HG02840 (cell line): ENCODE measurements around the gene KRR1.
A peak's percentile ranks its signal among the peaks of the same experiment; 100 is the strongest.
"Not testable (repeated sequence)": the region's sequence is repeated elsewhere in the genome, so short reads cannot be mapped to it uniquely, and the experiment has no call there.

ENCODE experiments used
- ATAC-seq: cut with Tn5 transposase; IDR thresholded peaks from one replicate; pipeline ENCODE4 v1.9.1; 2021; ENCODE audit warnings: mild to moderate bottlenecking, moderate library complexity, moderate number of reproducible peaks; ENCODE audit not compliant: unreplicated experiment, low FRiP score

The KRR1 gene

DNA sequence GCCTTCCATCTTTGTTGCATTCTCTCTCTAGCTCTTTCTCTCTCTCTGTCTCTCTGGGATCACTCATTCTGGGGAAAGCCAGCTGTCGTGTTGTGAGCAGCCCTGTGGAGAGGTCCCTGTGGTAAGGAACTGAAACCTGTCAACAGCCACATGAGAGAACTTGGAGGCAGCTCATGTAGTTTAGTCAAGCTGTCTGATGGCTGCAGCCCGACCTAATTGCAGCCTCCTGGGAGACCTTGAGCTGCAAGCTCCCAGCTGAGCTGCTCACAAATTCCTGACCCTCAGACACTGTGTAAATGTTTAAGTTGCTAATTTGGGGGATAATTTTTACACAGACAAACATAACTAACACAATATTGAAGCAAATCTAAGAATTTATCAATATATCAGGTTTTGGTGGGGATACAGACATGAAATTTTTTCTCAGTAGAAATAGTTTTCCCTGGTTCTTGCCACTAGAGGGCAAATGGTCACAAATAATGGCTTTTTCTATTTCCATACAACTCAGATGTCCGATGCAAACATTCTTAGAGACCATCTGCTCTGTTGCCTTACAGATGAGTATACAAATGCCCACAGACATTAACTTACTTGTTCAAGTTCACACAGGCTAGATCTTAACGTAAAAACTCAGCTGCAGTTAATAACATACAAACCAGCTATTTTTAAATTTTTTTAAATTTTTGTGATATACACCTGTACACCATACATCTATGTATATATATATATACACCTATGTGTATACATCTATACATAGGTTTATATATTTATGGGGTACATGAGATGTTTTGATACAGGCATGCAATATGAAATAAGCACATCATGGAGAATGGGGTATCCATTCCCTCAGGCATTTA lies 15.5 kb upstream of the KRR1 start:
- ATAC-seq, result peak; percentile 89

DNA sequence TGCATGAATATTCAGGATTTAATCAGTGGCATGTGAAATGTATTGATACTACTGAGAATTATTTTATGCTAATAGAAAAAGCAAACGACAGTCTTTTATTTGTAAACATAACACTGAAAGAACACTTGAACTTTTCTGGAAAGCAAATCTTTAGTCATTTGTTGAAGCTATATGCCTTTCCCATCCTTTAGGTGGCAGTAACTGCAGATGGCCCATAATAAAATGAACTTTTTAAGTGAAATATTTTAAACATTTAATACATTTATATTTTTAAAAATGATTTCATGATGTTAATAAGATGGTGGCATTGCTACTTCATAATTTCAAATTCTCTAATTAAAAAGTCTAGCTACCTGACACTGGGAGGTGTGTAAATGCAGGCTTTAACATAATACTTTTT lies 13.9 kb upstream of the KRR1 start:
- ATAC-seq, result no peak

DNA sequence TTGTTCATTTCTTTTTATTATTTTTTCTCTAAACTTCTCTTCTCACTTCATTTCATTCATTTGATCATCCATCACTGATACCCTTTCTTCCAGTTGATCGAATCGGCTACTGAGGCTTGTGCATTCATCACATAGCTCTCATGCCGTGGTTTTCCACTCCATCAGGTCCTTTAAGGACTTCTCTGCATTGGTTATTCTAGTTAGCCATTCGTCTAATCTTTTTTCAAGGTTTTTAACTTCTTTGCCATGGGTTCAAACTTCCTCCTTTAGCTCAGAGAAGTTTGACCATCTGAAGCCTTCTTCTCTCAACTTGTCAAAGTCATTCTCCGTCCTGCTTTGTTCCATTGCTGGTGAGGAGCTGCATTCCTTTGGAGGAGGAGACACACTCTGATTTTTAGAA lies 10.7 kb upstream of the KRR1 start:
- ATAC-seq, result not testable (repeated sequence)

DNA sequence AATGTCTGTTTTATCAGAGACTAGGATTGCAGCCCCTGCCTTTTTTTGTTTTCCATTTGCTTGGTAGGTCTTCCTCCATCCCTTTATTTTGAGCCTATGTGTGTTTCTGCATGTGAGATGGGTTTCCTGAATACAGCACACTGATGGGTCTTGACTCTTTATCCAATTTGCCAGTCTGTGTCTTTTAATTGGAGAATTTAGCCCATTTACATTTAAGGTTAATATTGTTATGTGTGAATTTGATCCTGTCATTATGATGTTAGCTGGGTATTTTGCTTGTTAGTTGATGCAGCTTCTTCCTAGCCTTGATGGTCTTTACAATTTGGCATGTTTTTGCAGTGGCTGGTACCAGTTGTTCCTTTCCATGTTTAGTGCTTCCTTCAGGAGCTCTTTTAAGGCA lies 9.8 kb upstream of the KRR1 start:
- not testable (repeated sequence) for ATAC-seq

DNA sequence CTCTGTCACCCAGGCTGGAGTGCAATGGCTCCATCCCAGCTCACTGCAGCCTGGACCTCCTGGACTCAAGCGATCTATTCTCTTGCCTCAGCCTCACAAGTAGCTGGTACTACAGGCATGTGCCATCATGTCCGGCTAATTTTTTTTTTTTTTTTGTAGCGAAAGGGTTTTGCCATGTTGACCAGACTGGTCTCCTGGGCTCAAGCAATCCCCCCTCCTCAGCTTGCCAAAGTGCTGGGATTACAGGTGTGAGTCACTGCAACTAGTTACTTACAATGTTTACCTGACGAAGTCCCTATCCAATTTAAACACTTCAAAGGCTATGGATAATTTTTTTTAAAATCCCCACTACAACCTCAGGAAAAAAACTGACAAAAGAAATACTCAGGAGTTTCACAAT lies 1.8 kb downstream of the KRR1 start:
- no peak for ATAC-seq

DNA sequence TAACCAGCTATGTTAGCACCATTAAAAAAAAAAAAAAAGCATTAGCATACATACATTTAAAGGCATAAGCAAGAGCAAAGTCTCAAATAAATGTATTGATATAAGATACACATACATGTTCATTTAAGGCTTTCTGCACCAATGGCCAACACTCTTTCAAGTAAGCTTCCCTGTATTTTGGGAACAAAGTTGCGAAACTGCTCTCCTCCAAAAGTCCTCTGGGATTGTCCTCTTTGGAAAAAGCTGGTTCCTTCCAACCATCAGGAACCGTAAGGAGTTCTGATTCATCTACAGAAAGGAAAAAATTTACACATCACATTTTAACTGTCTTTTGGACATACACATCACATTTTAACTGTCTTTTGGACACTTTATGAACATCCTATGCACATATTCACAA lies 3.2 kb downstream of the KRR1 start:
- no peak for ATAC-seq

DNA sequence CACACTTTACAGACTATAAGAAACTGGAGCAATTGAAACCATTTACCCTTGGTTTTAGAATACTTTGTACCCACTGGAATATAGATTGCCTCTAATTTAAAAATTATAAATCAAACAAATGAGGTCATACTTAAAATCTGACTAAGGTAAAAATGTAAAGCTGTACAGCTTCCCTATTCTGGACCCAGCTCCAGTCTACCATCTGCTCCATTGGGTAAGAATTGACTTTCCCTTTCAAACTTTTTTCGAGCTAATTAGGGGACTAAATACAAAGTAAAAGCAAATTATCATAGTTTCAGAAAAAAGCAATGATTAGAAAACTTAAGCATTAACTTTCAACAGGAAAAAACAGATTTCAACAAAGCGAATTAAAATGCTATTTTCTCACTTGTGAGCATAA lies 4.3 kb downstream of the KRR1 start:
- no peak for ATAC-seq

DNA sequence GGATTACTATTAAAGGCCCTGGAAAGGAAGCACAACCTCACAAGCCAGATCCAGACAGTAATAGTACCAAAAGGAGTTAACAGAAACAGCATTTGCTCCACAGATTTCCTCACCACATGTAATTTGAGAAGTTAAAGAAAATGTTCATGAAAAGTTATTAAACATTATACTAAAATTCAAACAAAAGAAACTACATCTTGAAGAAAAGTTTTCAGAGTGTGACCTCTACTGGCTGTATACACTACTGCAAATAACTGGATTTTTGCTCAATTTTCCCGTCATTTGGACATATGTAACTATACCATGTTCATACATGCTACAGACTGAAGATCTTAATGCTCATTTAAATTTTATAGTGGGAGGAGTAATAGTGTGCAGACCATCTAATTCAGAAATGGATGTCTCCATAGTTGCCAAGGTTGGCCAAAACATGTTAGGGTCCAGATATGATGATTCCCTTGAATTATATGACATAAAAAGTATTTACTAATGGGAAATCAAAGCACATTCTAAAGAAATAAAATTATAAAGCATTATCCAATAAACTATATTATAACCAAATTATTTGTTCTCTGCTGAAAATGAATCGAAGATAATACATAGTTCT lies 5.6 kb downstream of the KRR1 start:
- no peak for ATAC-seq

DNA sequence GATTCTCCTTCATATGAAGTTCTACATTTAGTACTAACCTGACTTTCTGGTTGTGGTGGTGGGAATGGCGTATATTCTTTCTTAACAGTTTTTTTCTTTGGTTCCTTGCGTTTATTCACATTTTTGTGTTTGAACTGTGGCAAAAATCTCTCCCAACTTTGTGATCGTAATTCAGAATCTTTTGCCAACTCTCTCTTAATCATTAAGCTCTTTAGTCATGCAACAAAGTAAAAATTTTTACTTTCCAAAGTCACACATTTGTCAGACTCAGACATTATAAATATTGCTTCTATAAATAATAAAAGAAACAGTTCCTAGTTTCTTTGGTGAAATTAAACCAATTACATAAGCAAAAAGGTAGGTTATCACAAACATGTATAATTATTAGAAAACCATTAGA lies 7.5 kb downstream of the KRR1 start:
- ATAC-seq, result no peak

DNA sequence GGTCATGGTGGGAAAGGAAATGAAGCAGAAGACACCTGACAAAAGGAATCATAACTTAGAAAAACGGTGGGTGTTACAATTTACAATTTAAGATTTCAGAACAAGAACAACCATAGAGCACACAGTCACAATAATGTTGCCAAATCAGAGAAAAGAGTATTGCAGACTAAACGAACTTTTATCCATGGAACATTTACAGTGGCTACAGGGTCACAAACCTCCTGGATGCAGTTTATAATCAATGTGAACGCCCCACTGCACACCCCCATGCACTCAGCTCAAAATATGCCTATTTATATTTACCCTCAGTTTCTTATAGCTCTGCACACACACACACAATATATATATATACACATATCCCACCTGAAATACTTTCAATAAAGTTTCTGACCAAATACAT lies 8.0 kb downstream of the KRR1 start:
- no peak for ATAC-seq

DNA sequence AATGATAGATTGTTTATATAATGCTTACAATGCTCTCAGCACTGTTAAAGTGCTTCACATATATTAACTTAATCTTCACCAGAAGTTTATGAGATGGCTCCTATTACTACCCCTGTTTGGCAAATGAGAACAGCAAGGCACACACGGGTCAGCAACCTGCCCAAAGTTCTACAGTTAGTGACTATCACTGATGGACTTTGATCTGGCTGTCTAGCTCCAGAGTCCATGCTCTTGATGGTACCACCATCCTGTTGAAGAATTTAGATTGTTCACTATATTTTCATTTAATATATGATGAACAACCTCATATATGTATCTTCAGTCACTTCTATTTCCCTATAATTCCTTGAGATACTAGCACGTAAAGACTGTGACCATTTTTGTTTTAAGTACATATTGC lies 20.2 kb downstream of the KRR1 start:
- ATAC-seq, result no peak

DNA sequence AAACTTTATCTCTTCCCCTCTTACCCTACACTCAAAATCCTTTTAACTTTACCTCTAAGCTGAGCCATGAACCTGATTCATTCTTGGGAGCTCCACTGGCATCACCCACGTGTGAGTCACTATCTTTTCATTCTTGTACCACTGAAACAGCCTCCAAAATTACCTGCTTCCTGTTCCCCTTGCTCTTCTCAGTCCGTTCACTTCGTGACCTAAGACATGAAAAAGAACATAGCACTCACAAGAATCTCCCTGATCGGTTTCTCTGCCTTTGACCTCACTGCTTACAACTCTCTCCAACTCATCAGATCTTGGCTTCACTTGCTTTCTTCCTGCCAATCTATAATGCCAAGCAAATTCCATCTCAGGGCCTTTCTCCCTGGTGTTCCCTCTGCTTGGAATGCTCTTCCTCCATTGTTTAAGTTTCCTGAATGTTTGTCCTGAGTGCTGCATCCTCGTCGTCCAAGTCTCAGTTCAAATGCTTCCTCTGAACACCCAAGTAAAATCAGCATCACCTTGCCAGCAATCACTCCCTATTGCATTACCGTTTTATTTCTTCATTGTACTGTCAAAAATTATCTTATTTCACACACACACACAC lies 21.7 kb downstream of the KRR1 start:
- ATAC-seq, result no peak

DNA sequence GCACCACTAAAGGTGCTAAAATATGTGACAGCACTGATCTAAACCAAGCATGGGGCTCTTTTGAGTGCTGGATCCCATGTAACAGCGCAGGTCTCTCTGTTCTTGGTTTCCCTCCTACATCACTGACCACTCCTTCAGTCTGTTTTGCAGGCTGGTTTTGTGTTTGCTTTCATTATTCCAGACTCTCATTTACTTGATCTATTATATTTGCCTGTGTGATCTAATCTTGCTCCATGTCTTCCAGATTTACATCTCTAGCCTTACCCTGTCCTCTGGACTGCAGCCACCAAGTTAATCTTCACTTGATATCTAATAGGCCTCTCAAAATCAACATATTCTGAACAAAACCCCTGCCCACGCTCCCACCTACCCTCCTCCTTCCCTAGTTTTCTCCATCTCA lies 22.2 kb downstream of the KRR1 start:
- ATAC-seq, result no peak

DNA sequence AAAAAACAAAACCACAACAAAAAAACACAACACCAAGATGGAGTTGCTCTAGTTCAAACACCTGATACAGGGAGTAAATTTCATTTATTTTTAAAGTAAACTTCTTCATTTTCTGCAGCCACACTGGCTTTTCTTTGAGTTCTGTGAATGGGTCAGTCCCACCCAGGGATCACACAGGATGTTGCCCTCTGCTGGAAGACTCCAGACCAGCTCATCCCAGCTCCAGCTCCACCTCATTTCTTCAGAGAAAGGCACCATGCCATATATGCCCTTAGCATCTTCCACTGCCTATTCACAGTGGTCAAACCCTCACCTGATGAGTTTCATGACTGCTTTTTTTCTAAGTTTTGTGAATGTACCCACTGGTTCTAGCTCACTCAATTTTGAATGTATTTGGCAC lies 22.9 kb downstream of the KRR1 start:
- ATAC-seq, result peak; percentile 46

DNA sequence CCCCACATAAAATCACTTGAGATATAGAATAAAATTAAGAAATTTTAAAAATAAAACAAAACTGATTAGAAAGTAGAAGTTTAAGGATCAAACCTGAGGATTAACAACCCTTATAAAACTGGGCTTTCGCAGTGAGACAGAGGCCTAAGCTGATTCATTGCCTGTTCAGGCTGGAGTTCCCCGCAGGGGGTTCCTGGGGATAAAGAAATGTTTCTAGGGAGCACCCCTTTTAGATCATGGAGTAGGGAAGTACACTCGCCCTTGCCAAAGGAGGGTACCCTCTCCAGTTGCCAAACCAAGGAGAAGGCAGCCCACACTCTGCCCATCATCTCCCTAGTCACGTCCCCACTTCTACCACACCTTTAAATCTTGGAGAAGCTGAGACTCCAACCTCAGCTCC lies 24.1 kb downstream of the KRR1 start:
- ATAC-seq, result no peak

DNA sequence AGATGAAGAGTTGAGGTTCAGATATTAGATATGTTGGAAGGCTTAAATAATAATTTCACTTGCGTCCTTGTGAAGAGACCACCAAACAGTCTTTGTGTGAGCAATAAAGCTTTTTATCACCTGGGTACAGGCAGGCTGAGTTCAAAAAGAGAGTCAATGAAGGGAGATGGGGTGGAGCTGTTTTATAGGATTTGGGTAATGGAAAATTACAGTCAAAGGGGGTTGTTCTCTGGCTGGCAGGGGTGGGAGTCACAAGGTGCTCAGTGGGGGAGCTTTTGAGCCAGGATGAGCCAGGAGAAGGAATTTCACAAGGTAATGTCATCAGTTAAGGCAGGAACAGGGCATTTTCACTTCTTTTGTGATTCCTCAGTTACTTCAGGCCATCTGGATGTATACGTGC lies 27.0 kb downstream of the KRR1 start:
- ATAC-seq, result not testable (repeated sequence)

DNA sequence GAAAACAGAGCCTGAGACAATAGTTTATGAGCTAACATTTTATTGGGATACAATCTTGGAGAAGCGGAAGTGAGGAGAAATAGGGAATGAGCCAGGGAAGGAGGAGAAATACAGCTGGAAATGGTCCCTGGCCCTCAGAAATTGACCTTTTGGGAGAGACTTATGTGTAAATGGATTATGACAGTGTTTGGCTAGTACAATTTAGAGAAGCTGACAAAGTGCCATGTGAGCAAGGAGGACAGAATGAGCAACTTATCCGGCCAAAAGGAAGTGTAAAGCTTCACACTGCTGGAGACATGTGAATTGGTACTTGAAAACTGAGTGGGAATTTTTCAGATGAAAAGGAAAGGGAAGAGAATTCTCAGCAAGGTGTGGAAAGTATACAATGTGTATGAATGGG lies 28.0 kb downstream of the KRR1 start:
- ATAC-seq, result no peak

DNA sequence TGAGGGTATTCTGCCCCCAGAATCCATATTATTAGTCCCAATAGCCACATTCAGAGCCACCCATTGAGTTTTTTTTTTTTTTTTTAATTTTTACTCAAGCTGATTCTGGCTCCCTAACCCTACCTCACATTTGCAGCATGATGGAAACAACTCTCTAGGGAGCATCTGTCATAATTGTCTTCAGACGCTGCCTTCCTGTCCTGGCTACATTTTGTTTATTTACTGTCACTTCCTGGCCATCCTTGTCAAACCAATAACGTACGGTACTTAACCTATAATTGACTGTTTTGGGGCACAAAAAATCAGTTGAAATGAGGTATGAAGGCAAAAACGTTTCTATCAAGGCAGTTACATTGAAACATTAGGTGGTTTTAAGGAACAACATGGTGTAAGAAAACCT lies 28.8 kb downstream of the KRR1 start:
- peak; percentile 22 for ATAC-seq

DNA sequence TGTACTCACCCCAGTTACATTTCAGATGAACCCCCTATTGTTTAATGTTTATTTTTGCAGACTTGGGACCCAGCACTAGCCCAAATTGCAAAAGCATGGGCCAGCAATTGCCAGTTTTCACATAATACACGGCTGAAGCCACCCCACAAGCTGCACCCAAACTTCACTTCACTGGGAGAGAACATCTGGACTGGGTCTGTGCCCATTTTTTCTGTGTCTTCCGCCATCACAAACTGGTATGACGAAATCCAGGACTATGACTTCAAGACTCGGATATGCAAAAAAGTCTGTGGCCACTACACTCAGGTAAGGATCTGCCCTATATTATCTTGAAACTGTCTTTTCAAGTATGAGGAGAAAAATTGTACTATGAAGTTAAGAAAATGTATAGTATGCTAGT lies 29.6 kb downstream of the KRR1 start:
- no peak for ATAC-seq

DNA sequence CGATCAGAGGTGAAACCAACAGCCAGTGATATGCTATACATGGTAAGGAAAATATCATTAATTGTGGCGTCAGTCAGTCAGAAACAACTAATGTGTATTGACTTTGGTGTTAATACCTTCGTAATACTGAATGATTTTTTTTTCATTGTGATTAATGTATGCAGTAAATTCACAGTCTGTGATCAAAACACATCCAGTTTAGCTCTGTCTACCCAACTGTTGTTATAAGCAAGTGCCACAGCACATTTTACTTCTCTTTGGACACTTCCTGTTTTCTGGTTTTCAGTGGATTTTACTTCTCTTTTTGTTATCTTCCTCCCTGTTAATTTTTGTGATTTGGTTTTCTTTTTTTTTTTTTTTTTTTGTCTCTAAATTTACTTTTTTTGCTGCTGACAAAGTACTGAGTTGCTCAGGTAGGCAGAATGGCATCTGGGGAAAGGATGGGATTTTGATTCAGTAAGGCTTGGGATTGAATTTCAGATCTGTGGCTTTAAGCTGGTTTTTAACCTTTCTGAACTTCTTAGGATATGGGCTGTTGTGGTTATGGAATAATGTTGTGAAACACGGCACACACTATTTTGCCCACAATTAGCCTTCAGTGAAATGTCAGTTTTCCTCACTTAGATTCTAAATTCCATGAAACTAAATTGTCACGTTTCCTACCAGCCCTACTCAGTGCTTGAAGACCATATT lies 30.2 kb downstream of the KRR1 start:
- ATAC-seq, result peak; percentile 16

DNA sequence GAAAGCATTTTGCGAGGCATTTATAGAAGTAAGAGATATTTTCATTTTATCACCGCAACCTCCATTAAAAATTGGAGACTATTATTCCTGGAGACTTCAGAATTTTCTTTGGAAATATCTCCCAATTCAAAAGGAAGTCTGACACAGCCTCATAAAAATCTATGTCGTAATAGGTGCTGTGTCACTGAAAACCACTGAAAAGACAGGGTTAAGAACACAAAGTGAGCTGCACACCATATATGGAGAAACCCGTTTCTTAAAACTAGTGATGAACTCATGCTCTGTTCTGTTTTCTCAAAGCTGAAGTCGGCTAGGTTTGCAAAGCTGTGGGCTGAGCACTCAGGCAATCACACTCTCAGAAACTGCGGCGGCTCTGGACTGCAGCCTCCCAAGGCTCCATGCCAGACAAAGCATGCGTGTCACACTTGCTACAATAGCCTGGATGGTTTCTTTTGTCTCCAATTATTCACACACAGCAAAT lies 30.9 kb downstream of the KRR1 start, which contains the start of gene GLIPR1:
TSS of gene GLIPR1 (plus strand) at position 287 of the 481 bp plus-strand sequence. CDS start at position 413, 126 bp downstream.
- peak; percentile 88 for ATAC-seq
